ENCODE data around the gene BMPER. TPM values are rescaled to one million over a fixed set of nuclear protein-coding genes. Genes with fewer than 3 reads are reported as not detected.
A peak's percentile ranks its signal among the peaks of the same experiment; 100 is the strongest.

The BMPER gene
- total RNA-seq, 6 donors from 2014 or later = 2.5 to 15.6 (median 9.4) TPM

GRCh38 chr7:34054075-34054474 lies 148.7 kb downstream of the BMPER start:
- peaks cover 0 to 6% (median 0%) of the 10 kb centered on the region in 4 donors for H3K4me1 ChIP-seq
- H3K27ac ChIP-seq = no peak overlapping the region
- 82 to 87% methylated on average over 3 of the region's 3 CpGs for WGBS, 2 donors
- ATAC-seq (ENCODE audit: low FRiP score in 2 of 2) (no peak), DNase-seq (no peak)
- H3K36me3 ChIP-seq = peaks cover 0 to 9% (median 2%) of the 10 kb centered on the region in 4 donors
- H3K4me3 ChIP-seq = no peak overlapping the region
- H3K27me3 ChIP-seq = no peaks in the 10 kb centered on the region
- TF ChIP-seq POLR2A (IDR thresholded peaks at IDR 0.05) (no peak), EP300 (IDR thresholded peaks at IDR 0.05) (no peak)
- peaks cover 0 to under 1% (median 0%) of the 10 kb centered on the region in 4 donors for H3K9me3 ChIP-seq

- ATAC-seq (ENCODE audit: low FRiP score in 2 of 2) = no peak
These were observed 151.8 kb downstream of the BMPER start for GRCh38 chr7:34057136-34057535.

GRCh38 chr7:34057956-34058355 lies 152.6 kb downstream of the BMPER start:
- DNase-seq (no peak), ATAC-seq (ENCODE audit: low FRiP score in 2 of 2) (no peak)
- 78 to 87% methylated on average over 5 of the region's 5 CpGs for whole genome bisulfite sequencing, 2 donors
- no peaks in the 10 kb centered on the region for H3K9me3 ChIP-seq
- H3K4me1 ChIP-seq = peaks cover 0 to 12% (median 0%) of the 10 kb centered on the region in 4 donors
- TF ChIP-seq CTCF (IDR thresholded peaks at IDR 0.05) (no peak), EP300 (IDR thresholded peaks at IDR 0.05) (no peak), POLR2A (IDR thresholded peaks at IDR 0.05) (no peak), POLR2AphosphoS5 (IDR thresholded peaks at IDR 0.05) (no peak)
- no peak overlapping the region for H3K4me3 ChIP-seq
- H3K27ac ChIP-seq = no peak overlapping the region
- H3K36me3 ChIP-seq = peaks cover 0 to 9% (median 2%) of the 10 kb centered on the region in 4 donors
- no peaks in the 10 kb centered on the region for H3K27me3 ChIP-seq

More at GRCh38 chr7:34057136-34057535, 151.8 kb downstream of the BMPER start:
- Histone ChIP-seq H3K9me3 (no peaks in the 10 kb centered on the region), H3K4me3 (no peak overlapping the region), H3K4me1 (peaks cover 0 to 12% (median 0%) of the 10 kb centered on the region in 4 donors), H3K27ac (no peak overlapping the region), H3K27me3 (no peaks in the 10 kb centered on the region), H3K36me3 (peaks cover 0 to 9% (median 2%) of the 10 kb centered on the region in 4 donors)
- no peak for TF ChIP-seq POLR2A (IDR thresholded peaks at IDR 0.05)
- no peak for TF ChIP-seq CTCF (IDR thresholded peaks at IDR 0.05)
- TF ChIP-seq EP300 (IDR thresholded peaks at IDR 0.05) = no peak
- DNase-seq = no peak

- TF ChIP-seq POLR2AphosphoS5 (IDR thresholded peaks at IDR 0.05) = no peak
- no peak for TF ChIP-seq EP300 (IDR thresholded peaks at IDR 0.05)
- no peak for TF ChIP-seq POLR2A (IDR thresholded peaks at IDR 0.05)
- no peak for TF ChIP-seq CTCF (IDR thresholded peaks at IDR 0.05)
- H3K9me3 ChIP-seq = no peaks in the 10 kb centered on the region
- ATAC-seq (ENCODE audit: low FRiP score in 2 of 2) = no peak
- H3K27ac ChIP-seq = peak overlapping the region in 2 of 4 donors; percentile 12 to 26
- no peaks in the 10 kb centered on the region for H3K27me3 ChIP-seq
- H3K4me1 ChIP-seq = peaks cover 0 to 12% (median 0%) of the 10 kb centered on the region in 4 donors
- peaks cover 0 to 9% (median 2%) of the 10 kb centered on the region in 4 donors for H3K36me3 ChIP-seq
- WGBS, 2 donors = 53 to 83% methylated on average over 1 of the region's 1 CpG
- no peak overlapping the region for H3K4me3 ChIP-seq
- no peak for DNase-seq
These were observed 153.4 kb downstream of the BMPER start for GRCh38 chr7:34058801-34059135.

GRCh38 chr7:34059136-34059828 lies 153.9 kb downstream of the BMPER start:
- ATAC-seq (ENCODE audit: low FRiP score in 2 of 2) (no peak), DNase-seq (no peak)
- WGBS, 2 donors = 53 to 71% methylated on average over 8 of the region's 8 CpGs
- H3K27me3 ChIP-seq = no peaks in the 10 kb centered on the region
- no peak overlapping the region for H3K4me3 ChIP-seq
- H3K27ac ChIP-seq = peak overlapping the region; percentile 11 to 26 (median 12)
- no peak for TF ChIP-seq POLR2AphosphoS5 (IDR thresholded peaks at IDR 0.05)
- no peak for TF ChIP-seq EP300 (IDR thresholded peaks at IDR 0.05)
- no peak for TF ChIP-seq POLR2A (IDR thresholded peaks at IDR 0.05)
- TF ChIP-seq CTCF (IDR thresholded peaks at IDR 0.05) = no peak
- peaks cover 0 to 12% (median 0%) of the 10 kb centered on the region in 4 donors for H3K4me1 ChIP-seq
- H3K36me3 ChIP-seq = peaks cover 0 to 9% (median 2%) of the 10 kb centered on the region in 4 donors
- H3K9me3 ChIP-seq = no peaks in the 10 kb centered on the region

Data from upper lobe of left lung (tissue), 6 donors.